Right hindlimb (tissue), 1 donor: ENCODE data around the gene POLE.

ENCODE experiments used
- DNase-seq: peaks from one replicate; pipeline ENCODE4 v3.0.0-alpha.2; 2018

POLE gene

GRCh38 chr12:132675757-132676432 is 11.2 kb downstream of the POLE start:
- no peak for DNase-seq

GRCh38 chr12:132674561-132674960 is 12.6 kb downstream of the POLE start:
- DNase-seq, result no peak

DNA sequence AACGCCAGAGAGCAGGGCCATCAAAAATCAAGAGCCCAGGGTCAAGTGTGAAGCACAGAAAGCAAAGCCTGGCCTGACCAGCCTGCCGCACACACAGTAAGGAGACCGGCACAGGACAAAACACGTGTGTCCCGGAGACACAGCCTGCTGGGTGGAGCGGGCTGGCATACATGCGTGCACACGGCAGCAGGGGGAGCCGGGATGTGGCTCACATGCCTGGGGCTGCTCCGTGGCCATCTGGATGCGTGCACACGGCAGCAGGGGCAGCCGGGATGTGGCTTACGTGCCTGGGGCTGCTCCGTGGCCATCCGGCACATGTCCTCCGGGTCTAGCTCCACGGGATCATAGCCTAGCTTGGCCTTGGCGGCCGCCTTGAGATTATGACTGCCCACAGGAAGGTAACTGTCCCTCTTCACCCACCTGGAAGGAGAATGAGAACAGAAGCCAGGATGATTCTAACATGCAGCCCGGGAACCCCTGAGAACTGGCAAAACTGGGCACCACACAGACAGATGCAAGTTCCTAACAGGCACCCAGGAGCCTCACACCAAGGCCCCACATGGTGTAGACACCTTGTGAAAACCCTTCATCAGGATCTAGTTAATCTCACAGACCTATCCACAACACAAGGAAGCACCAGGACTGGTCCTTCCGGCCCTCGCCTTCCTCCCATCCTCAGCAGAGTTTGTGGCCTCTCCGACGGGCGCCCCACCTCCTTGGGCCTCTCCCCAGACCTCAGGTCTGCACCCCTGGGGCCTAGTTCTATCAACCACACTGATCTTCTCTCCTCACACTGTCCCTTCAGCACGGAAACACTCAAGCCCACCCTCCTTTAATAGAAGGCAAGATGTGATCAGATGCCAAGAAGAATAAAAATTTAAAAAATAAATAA is 13.6 kb downstream of the POLE start:
- DNase-seq, result no peak

DNA sequence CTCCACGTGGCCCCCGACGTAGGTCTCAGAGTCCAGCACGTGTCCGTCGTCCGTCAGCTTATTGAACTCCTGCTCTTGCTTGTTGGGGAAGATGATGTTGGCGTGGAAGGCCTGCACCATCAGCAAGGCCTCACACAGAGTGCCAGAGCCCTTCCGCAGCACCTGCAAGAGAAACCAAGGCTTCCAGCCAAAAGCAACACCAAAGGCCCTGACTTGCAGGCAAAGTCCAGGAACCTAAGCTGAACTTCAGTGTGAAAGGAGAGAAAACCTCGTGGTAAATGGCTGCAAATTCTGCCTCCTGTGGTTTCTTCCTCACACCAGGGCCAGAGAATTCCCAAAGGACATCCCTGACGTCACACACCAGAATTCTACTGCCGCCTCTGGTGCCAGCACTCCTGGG is 14.5 kb downstream of the POLE start:
- no peak for DNase-seq

GRCh38 chr12:132672116-132672515 is 15.0 kb downstream of the POLE start:
- no peak for DNase-seq

DNA sequence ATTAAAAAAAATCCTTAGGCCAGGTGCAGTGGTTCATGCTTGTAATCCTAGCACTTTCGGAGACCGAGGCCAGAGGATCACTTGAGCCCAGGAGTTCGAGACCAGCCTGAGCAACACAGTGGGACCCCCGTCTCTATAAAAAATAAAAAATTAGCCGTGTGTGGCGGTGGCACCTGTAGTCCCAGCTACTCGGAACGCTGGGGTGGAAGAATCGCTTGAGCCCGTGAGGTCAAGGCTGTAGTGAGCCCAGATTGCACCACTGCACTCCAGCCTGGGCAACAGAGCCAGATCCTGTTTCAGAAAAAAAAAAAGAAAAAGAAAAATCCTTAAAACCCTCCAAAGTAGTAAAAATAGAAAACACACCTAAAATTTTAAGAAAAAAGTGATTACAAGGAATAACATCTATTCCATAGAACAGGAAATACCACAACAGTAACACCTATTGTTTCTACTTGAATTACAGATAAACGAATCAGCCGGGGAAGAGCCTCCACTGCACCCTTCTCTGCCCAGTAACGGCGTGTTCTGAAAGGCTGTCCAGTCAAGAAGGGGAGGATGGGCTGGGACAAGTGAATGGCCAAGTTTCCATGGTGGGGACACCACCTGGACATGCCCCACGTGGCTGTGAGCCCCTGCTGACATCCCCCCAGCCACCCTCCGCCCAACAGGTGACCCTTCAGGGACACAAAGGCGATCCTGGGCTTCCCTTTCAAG is 17.8 kb downstream of the POLE start:
- DNase-seq, result no peak

GRCh38 chr12:132668191-132669088 is 18.7 kb downstream of the POLE start:
- no peak for DNase-seq

DNA sequence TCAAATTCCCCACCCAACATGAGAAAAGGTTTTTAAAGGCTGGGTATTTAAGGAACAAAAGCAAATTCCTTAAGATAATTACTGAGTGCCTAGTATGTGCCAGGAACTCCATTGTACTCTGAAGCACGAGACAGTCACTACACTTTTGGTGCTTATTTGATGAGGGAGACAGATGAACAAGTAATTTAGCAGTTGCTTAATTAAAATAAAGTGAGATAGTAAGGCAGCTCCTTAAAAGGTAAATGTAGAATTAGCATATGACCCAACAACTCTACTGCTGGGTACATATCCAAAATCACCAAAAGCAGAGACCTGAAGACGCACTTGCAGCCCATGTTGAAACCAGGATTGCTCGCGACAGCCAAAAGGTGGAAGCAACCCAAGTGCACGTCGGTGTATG is 21.3 kb downstream of the POLE start:
- no peak for DNase-seq

DNA sequence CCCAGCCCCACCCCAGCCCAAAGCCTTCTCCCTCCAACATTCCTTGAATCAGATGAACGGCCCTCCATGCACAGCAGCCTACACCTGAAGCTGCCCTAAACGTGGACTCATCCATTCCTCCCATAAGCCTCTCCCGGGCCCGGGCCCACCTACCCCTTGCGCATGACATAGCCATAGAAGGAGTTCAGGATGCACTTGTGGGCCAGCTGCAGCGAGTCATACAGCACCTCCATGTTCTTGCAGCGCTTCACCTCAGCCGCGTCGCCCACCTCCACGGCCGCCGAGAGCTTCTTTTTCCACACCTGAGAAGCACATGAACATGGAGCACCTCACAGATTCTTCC is 22.0 kb downstream of the POLE start:
- no peak for DNase-seq

GRCh38 chr12:132664206-132665148 is 22.7 kb downstream of the POLE start:
- DNase-seq, result no peak

GRCh38 chr12:132662901-132663755 is 24.0 kb downstream of the POLE start:
- no peak for DNase-seq

DNA sequence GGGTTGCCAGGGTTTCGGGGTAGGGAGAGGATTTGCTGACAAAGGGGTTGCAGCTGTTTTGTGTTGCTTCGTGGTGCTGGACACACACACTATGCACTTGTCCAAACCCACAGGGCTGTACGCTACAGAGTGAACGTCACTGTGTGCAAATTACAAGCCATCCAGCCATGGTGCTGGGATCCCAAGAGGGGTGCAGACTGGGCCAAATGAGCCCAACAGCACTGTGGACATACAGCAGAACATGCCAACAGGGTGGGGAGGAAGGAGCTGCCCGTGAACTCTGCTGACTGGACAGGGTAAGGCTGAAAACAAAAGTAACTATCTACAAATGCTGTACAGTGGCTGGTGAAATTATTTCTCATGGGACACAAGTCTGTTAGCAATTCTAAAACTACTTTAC is 25.2 kb downstream of the POLE start:
- no peak for DNase-seq

- DNase-seq, result no peak
Measured at GRCh38 chr12:132660996-132661395, 26.1 kb downstream of the POLE start.

DNA sequence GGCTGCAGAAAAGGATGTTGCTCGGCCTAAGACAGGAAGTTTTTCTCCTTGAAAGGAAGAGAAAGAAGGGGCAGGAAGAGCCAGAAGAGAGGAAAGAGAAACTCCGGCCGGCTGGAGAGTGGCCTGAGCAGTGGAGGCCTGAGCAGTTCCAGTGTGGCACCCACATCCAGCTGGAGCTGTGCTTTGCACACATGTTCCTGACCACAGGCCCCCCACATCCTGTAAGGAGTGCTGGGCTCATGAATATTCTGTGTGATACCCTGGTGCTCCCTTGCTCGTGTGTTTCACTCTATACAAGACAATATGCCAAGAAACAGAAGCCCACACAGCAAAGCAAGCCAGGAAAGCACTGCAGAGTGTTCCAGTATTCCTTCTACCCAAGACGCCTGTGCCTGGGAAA is 27.1 kb downstream of the POLE start:
- no peak for DNase-seq

- DNase-seq, result no peak
Measured at GRCh38 chr12:132659146-132659545, 28.0 kb downstream of the POLE start.

DNA sequence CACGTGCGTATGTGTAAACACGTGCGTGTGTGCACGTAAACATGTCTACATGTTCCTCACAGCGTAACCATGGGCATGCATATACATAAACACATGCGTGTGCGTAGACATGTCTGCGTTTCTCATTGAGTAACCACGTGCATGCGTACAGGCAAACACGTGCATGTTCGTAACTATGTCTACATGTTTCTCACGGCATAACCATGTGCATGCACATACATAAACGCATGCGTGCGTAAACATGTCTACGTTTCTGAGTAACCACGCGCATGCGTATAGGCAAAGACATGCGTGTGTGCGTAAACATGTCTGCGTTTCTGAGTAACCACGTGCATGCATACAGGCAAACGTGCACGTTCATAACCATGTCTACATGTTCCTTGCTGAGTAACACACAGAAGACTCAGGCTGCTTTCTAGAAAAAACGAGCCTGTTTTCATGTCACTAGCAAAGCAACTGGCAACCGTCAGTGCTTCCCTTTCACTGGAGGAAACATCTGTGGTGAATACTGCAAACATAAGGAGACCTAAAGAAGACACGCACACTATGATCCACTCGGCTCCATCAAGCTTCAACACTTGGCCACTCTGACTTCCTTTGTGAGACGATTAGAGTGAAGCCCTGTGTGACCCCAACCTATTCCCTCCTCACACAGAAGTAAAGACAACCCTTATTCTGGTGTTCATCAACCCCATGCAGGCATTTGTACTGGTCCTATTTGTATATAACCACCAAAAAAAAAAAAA is 28.8 kb downstream of the POLE start:
- DNase-seq, result no peak

GRCh38 chr12:132657004-132657727 is 30.0 kb downstream of the POLE start:
- DNase-seq, result no peak

DNA sequence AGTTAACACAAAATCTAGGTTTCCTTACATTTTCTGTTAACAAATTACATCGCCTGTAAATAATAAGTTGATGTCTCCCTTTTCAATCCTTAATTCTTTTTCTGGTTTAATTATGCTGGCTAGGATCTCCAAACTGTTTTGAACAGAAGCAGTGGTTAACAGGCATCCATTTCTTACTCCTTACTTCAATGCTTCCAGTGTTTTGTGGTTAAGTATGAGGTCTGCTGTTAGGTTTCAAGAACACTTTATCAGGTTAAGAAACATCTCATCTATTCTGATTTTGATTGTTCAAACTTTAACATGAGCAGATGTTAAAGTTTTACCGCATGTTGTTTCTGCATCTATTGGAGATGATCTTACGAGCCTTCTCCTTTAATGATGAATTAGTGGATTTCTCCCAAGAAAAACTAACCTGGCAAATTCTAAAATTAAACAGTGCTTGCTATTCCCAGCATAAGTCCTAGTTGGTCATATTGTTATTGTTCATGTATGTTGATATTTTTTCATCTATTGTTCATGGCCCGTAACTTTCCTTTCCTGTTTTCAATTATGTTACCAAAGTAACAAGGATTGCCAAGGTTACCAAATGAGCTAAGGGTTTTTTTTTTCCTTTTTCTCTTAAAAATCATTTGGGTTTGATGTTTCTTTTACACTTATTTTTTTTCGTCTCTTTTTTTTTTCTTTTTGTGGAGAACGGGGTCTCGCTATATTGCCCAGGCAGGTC is 33.4 kb downstream of the POLE start:
- DNase-seq, result no peak
